Measurements from ENCODE around the gene DHODH.

DHODH gene

DNA sequence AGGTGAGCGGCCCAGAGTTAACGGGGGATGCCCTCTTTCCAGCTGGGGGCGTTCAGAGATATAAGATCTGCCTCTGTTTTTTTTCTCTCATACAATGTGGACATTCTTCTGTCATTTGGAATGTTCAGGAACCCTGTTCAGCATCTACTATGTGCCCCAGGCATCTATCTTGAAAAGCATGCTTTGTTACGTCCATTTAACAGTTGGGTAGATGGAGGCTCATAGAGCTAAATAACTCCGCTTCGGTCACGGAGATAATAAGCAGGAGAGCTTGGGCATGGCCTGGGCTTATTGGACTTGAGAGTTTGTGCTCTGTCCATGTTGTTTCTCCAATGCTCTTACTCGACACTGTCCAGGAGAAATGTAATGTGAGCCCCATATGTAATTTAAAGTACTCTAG, 6.1 kb downstream of the DHODH start:
- Histone ChIP-seq H3K27ac (ENCODE audit: low read depth, low read length) (no peak overlapping the region), H3K36me3 (ENCODE audit: insufficient read depth, low read length) (peaks cover 20% of the 10 kb centered on the region), H3K9ac (ENCODE audit: low read length) (no peak overlapping the region)

GRCh38 chr16:72015124-72015523, 6.6 kb downstream of the DHODH start:
- H3K9me3 ChIP-seq (ENCODE audit: low read length): no peaks in the 10 kb centered on the region
- no peak overlapping the region for H3K9ac ChIP-seq (ENCODE audit: low read length)
- H3K27me3 ChIP-seq (ENCODE audit: control insufficient read depth in 1 of 2, insufficient read depth in 2 of 2, low read length in 2 of 2): no peaks in the 10 kb centered on the region
- peaks cover 20% of the 10 kb centered on the region for H3K36me3 ChIP-seq (ENCODE audit: insufficient read depth, low read length)
- no peaks in the 10 kb centered on the region for H3K4me1 ChIP-seq (ENCODE audit: insufficient read depth, low read length)
- H3K4me3 ChIP-seq (ENCODE audit: low read depth in 1 of 2, low read length in 2 of 2): no peak overlapping the region
- no peak overlapping the region for H3K27ac ChIP-seq (ENCODE audit: low read depth, low read length)

More for the DNA sequence above, 6.1 kb downstream of the DHODH start:
- Histone ChIP-seq H3K4me1 (ENCODE audit: insufficient read depth, low read length) (no peaks in the 10 kb centered on the region), H3K27me3 (ENCODE audit: control insufficient read depth in 1 of 2, insufficient read depth in 2 of 2, low read length in 2 of 2) (no peaks in the 10 kb centered on the region), H3K9me3 (ENCODE audit: low read length) (no peaks in the 10 kb centered on the region), H3K4me3 (ENCODE audit: low read depth in 1 of 2, low read length in 2 of 2) (no peak overlapping the region)

DNA sequence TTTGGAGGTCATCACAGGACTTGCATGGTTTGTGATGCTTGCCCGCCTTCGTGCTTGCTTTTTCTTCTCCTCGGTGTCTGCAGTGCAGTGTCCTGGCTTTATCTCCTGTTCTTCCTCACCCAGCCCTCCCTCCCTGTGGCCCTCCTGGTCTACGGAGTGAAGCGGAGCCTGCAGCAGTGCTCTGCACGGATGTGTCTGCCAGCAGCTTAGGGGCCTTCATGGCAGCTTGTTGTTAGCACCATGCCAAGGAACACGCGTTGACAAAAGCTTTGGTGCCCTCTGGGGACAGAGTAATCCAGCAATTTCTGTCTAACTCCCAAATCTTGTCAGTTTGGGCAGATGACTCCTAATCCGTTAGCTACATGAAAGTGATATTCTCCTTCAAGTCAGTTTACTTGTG, 9.9 kb downstream of the DHODH start:
- Histone ChIP-seq H3K9ac (ENCODE audit: low read length) (no peak overlapping the region), H3K4me3 (ENCODE audit: low read depth in 1 of 2, low read length in 2 of 2) (no peak overlapping the region), H3K9me3 (ENCODE audit: low read length) (no peaks in the 10 kb centered on the region), H3K27me3 (ENCODE audit: control insufficient read depth in 1 of 2, insufficient read depth in 2 of 2, low read length in 2 of 2) (no peaks in the 10 kb centered on the region), H3K27ac (ENCODE audit: low read depth, low read length) (no peak overlapping the region), H3K36me3 (ENCODE audit: insufficient read depth, low read length) (peaks cover 43% of the 10 kb centered on the region), H3K4me1 (ENCODE audit: insufficient read depth, low read length) (no peaks in the 10 kb centered on the region)

GRCh38 chr16:72021043-72021442, 12.5 kb downstream of the DHODH start:
- Histone ChIP-seq H3K9me3 (ENCODE audit: low read length) (no peaks in the 10 kb centered on the region), H3K27ac (ENCODE audit: low read depth, low read length) (no peak overlapping the region), H3K4me1 (ENCODE audit: insufficient read depth, low read length) (no peaks in the 10 kb centered on the region), H3K9ac (ENCODE audit: low read length) (no peak overlapping the region), H3K36me3 (ENCODE audit: insufficient read depth, low read length) (peaks cover 61% of the 10 kb centered on the region), H3K4me3 (ENCODE audit: low read depth in 1 of 2, low read length in 2 of 2) (no peak overlapping the region), H3K27me3 (ENCODE audit: control insufficient read depth in 1 of 2, insufficient read depth in 2 of 2, low read length in 2 of 2) (no peaks in the 10 kb centered on the region)

DNA sequence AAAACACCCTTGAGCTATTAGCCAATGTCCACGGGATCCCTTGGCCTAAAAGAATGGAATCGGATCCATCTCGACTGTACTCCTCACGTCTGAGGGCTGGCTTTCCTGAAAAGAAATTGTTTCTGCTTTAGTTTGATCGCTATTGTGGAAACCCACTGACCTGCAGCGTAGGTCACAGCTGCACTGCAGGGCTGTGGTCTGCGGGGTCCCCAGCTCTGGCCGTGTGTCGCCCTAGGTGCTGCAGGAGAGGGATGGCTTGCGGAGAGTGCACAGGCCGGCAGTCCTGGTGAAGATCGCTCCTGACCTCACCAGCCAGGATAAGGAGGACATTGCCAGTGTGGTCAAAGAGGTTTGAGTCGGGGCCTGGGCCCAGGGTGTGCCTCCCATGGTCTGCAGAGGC, 13.6 kb downstream of the DHODH start:
- H3K36me3 ChIP-seq (ENCODE audit: insufficient read depth, low read length): peaks cover 51% of the 10 kb centered on the region

DNA sequence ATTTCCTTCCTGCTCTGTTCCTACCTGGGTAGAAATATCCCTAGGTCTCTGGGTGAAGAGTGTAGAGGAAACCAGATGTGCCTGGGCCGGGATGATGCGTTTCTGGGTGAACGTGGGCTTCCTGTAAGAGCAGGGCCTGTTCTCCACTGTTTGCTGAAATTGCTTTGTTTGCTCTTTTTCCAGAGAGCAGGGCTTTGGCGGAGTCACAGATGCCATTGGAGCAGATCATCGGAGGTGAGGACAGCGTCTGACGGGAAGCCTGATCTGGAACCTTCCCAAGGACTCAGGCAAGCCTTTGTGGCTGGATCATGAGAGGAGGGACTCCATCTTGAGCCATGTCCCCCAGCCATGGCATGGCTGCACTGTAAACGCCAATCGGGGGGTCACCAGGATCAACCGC, 15.4 kb downstream of the DHODH start:
- H3K4me3 ChIP-seq (ENCODE audit: low read depth in 1 of 2, low read length in 2 of 2): no peak overlapping the region
- no peaks in the 10 kb centered on the region for H3K9me3 ChIP-seq (ENCODE audit: low read length)
- H3K27me3 ChIP-seq (ENCODE audit: control insufficient read depth in 1 of 2, insufficient read depth in 2 of 2, low read length in 2 of 2): no peaks in the 10 kb centered on the region
- no peaks in the 10 kb centered on the region for H3K4me1 ChIP-seq (ENCODE audit: insufficient read depth, low read length)
- no peak overlapping the region for H3K27ac ChIP-seq (ENCODE audit: low read depth, low read length)
- H3K9ac ChIP-seq (ENCODE audit: low read length): no peak overlapping the region
- peaks cover 48% of the 10 kb centered on the region for H3K36me3 ChIP-seq (ENCODE audit: insufficient read depth, low read length)

More for the DNA sequence above, 13.6 kb downstream of the DHODH start:
- no peaks in the 10 kb centered on the region for H3K9me3 ChIP-seq (ENCODE audit: low read length)
- no peaks in the 10 kb centered on the region for H3K4me1 ChIP-seq (ENCODE audit: insufficient read depth, low read length)
- no peak overlapping the region for H3K9ac ChIP-seq (ENCODE audit: low read length)
- no peak overlapping the region for H3K27ac ChIP-seq (ENCODE audit: low read depth, low read length)
- H3K4me3 ChIP-seq (ENCODE audit: low read depth in 1 of 2, low read length in 2 of 2): no peak overlapping the region
- H3K27me3 ChIP-seq (ENCODE audit: control insufficient read depth in 1 of 2, insufficient read depth in 2 of 2, low read length in 2 of 2): no peaks in the 10 kb centered on the region

DNA sequence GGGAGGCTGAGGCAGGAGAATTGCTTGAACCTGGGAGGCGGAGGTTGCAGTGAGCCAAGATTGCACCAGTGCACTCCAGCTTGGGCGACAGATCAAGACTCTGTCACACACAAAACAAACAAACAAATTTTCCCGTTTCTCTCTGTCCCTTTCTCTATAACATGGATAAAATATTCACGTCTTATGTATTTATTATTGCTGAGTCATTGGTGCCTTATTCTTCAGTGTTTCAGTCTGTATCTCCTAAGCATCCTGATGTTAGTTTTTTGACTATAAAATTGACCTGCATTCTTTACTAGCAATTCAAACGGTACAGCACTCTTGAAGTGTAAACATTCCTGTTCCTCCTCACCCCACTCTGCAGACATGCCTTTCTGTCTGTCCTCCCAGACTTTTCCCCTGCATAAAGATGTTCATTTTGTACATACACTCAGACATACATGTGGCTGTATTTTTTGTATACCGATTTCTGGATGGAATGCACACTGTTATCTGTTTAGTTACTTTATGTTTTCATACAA, 16.4 kb downstream of the DHODH start:
- Histone ChIP-seq H3K9ac (ENCODE audit: low read length) (no peak overlapping the region), H3K9me3 (ENCODE audit: low read length) (no peaks in the 10 kb centered on the region), H3K4me3 (ENCODE audit: low read depth in 1 of 2, low read length in 2 of 2) (no peak overlapping the region), H3K4me1 (ENCODE audit: insufficient read depth, low read length) (no peaks in the 10 kb centered on the region), H3K36me3 (ENCODE audit: insufficient read depth, low read length) (peaks cover 48% of the 10 kb centered on the region), H3K27me3 (ENCODE audit: control insufficient read depth in 1 of 2, insufficient read depth in 2 of 2, low read length in 2 of 2) (no peaks in the 10 kb centered on the region), H3K27ac (ENCODE audit: low read depth, low read length) (no peak overlapping the region)

DNA sequence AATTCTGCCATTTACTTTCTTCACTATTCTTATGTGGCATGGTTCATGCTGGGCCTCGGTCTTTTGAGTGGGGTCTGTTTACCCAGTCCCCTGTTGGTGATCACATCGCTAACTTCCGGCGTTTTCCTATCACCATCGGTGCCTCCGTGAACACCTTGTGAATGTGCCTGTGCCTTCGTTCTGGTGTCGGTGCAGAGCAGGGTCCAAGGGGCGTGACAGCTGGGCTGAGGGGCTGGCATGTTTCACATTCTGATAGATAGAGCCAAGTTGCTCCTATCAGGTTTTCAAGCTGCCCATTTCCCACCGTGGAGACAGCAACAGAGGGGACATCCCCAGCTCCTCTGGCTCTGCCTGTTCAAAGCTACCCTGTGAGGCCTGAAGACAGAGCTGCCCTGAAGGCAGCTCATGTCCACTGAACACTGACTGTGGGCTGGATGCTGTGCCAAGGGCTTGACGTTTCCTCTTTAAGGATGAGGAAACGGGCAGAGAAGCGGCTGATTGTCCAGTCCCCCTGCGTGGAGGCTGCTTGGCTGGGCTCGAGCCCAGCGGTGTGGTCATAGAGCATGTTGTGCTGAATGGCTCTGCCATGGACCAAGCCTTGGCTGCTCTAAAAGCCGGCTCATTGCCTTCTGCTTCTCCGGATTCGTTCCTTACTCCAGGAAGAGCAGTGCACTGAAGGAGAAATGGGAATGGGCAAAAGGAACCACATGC, 17.0 kb downstream of the DHODH start:
- Histone ChIP-seq H3K4me1 (ENCODE audit: insufficient read depth, low read length) (no peaks in the 10 kb centered on the region), H3K36me3 (ENCODE audit: insufficient read depth, low read length) (peaks cover 48% of the 10 kb centered on the region), H3K27ac (ENCODE audit: low read depth, low read length) (no peak overlapping the region), H3K4me3 (ENCODE audit: low read depth in 1 of 2, low read length in 2 of 2) (no peak overlapping the region), H3K9ac (ENCODE audit: low read length) (no peak overlapping the region), H3K27me3 (ENCODE audit: control insufficient read depth in 1 of 2, insufficient read depth in 2 of 2, low read length in 2 of 2) (no peaks in the 10 kb centered on the region), H3K9me3 (ENCODE audit: low read length) (no peaks in the 10 kb centered on the region)

GRCh38 chr16:72027669-72028378, 19.3 kb downstream of the DHODH start:
- Histone ChIP-seq H3K9ac (ENCODE audit: low read length) (no peak overlapping the region), H3K36me3 (ENCODE audit: insufficient read depth, low read length) (peaks cover 31% of the 10 kb centered on the region), H3K27ac (ENCODE audit: low read depth, low read length) (no peak overlapping the region), H3K4me1 (ENCODE audit: insufficient read depth, low read length) (no peaks in the 10 kb centered on the region), H3K4me3 (ENCODE audit: low read depth in 1 of 2, low read length in 2 of 2) (no peak overlapping the region), H3K9me3 (ENCODE audit: low read length) (no peaks in the 10 kb centered on the region), H3K27me3 (ENCODE audit: control insufficient read depth in 1 of 2, insufficient read depth in 2 of 2, low read length in 2 of 2) (no peaks in the 10 kb centered on the region)

- Histone ChIP-seq H3K9ac (ENCODE audit: low read length) (no peak overlapping the region), H3K27ac (ENCODE audit: low read depth, low read length) (no peak overlapping the region), H3K4me1 (ENCODE audit: insufficient read depth, low read length) (no peaks in the 10 kb centered on the region), H3K4me3 (ENCODE audit: low read depth in 1 of 2, low read length in 2 of 2) (no peak overlapping the region), H3K36me3 (ENCODE audit: insufficient read depth, low read length) (peaks cover 15% of the 10 kb centered on the region), H3K9me3 (ENCODE audit: low read length) (no peaks in the 10 kb centered on the region), H3K27me3 (ENCODE audit: control insufficient read depth in 1 of 2, insufficient read depth in 2 of 2, low read length in 2 of 2) (no peaks in the 10 kb centered on the region)
Observed at GRCh38 chr16:72029567-72030271, 21.2 kb downstream of the DHODH start.

GRCh38 chr16:72033437-72033836, 24.9 kb downstream of the DHODH start:
- no peak overlapping the region for H3K9ac ChIP-seq (ENCODE audit: low read length)
- H3K36me3 ChIP-seq (ENCODE audit: insufficient read depth, low read length): no peaks in the 10 kb centered on the region
- no peaks in the 10 kb centered on the region for H3K9me3 ChIP-seq (ENCODE audit: low read length)
- no peaks in the 10 kb centered on the region for H3K27me3 ChIP-seq (ENCODE audit: control insufficient read depth in 1 of 2, insufficient read depth in 2 of 2, low read length in 2 of 2)
- H3K27ac ChIP-seq (ENCODE audit: low read depth, low read length): no peak overlapping the region
- H3K4me1 ChIP-seq (ENCODE audit: insufficient read depth, low read length): no peaks in the 10 kb centered on the region
- H3K4me3 ChIP-seq (ENCODE audit: low read depth in 1 of 2, low read length in 2 of 2): no peak overlapping the region
